HG03342 (cell line): ENCODE measurements around the gene RPL39.
"Not testable (repeated sequence)": the region's sequence is repeated elsewhere in the genome, so short reads cannot be mapped to it uniquely, and the experiment has no call there.

ENCODE experiments used
- ATAC-seq: cut with Tn5 transposase; IDR thresholded peaks from one replicate; pipeline ENCODE4 v1.9.1; 2021; ENCODE audit warnings: mild to moderate bottlenecking, moderate library complexity; ENCODE audit not compliant: unreplicated experiment

RPL39 gene

GRCh38 chrX:119791437-119792231, at the start of gene RPL39:
RPL39 (minus strand) TSS chrX:119791630; CDS start chrX:119791576, 54 bp downstream.
- ATAC-seq: peak; percentile 84

DNA sequence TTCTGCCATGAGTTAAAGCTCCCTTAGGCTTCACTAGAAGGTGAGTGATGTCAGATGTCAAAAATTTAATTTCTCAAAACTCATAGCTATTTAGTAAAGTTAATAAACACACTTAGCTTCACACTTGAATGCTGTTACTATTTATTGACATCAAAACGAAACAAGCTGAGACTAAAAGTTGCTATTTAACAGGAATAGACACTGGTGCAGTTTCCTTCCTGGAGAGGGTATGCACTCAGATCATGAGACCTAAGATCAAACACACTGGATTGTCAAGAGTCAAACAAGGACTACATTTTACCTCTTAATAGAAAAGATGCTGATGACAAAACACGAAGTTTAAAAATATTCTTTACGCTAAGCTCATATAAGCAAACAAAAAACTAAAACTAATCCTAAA, 42.5 kb upstream of the RPL39 start:
- no peak for ATAC-seq

GRCh38 chrX:119828446-119828845, 37.0 kb upstream of the RPL39 start:
- ATAC-seq: no peak

DNA sequence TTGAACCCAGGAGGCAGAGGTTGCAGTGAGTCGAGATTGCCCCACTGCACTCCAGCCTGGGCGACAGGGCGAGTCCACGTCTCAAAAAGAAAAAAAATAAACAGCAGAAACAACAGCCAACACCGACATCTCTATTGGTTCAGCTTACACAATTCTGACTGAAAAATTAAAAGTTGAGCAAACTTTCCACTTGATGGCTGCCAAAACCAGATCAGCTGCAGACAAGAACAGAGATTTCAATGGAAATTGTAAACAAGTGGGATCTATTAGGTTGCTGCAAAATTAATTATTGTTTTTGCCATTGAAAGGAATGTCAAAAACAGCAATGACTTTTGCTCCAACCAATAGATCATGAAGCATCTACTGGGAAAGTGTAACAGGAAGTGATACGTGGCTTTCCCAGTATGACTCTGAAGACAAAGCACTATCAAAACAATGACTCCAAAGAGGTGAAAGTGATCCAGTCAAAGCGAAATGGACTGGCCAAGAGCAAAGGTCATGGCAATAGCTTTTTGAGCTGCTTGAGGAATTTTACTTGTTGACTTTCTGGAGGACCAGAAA, 35.0 kb upstream of the RPL39 start:
- no peak for ATAC-seq

GRCh38 chrX:119824221-119824620, 32.8 kb upstream of the RPL39 start:
- not testable (repeated sequence) for ATAC-seq

- ATAC-seq: peak; percentile 96
These were observed 30.3 kb upstream of the RPL39 start for GRCh38 chrX:119821703-119822102.

DNA sequence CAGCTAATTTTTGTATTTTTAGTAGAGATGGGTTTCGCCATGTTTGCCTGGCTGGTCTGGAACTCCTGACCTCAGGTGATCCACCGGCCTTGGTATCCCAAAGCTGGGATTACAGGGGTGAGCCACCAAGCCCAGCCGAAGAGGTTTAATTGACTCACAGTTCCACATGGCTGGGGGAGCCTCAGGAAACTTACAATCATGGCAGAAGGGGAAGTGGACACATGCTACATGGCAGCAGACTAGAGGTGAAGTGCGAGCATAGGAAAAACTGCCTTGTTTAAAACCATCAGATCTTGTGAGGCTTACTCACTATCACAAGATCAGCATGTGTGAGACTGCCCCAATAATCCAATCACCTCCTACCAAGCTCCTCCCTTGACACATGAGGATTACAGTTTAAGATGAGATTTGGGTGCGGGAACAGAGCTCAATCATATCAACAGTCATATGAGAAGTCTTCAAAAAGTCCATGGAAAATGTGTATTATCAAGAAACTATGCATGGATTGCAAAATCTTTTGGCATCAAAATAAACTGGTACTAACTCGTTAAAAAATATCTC, 25.8 kb upstream of the RPL39 start:
- ATAC-seq: no peak

GRCh38 chrX:119816300-119816699, 24.9 kb upstream of the RPL39 start:
- no peak for ATAC-seq

DNA sequence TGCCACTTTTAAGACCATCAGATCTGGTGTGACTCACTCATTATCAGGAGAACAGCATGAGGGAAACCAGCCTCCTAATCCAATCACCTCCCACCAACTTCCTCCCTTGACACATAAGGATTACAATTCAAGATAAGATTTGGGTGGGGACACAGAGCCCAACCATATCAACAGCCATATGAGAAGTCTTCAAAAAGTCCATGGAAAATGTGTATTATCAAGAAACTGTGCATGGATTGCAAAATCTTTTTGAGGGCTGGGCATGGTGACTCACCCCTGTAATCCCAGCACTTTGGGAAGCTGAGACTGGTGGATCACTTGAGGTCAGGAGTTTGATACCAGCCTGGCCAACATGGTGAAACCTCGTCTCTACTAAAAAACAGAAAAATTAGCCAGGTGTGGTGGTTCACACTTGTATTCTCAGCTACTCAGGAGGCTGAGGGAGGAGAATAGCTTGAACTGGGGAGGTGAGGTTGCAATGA, 17.8 kb upstream of the RPL39 start:
- ATAC-seq: no peak

DNA sequence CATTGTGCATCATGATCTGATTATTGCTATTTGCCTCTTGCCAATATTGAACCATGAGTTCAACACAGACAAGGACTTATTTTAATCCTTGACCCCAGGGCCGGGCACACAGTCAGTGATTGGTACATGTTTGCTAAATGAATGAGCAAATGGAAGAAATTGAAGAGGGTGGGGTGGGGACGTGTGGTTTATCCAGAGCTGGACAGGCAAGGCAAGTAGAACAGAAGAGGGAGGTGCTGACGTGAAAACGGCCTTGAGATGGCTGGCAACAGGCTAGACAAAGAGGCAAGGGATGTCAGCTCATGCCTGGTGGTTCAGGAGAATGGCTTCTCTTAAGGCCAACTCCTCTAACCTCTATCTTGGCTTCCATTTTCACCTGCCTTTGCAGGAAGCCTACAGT, 17.0 kb upstream of the RPL39 start:
- not testable (repeated sequence) for ATAC-seq

- ATAC-seq: no peak
These were observed 11.1 kb upstream of the RPL39 start for GRCh38 chrX:119802546-119802945.

GRCh38 chrX:119801253-119802221, 10.1 kb upstream of the RPL39 start:
- ATAC-seq: no peak

- peak; percentile 21 for ATAC-seq
These were observed 423 bp downstream of the RPL39 start for GRCh38 chrX:119790977-119791436.

GRCh38 chrX:119784747-119785446, 6.5 kb downstream of the RPL39 start:
- ATAC-seq: peak; percentile 79

GRCh38 chrX:119783026-119783425, 8.4 kb downstream of the RPL39 start:
- ATAC-seq: no peak

- ATAC-seq: no peak
These were observed 12.6 kb downstream of the RPL39 start for GRCh38 chrX:119778829-119779228.

GRCh38 chrX:119775517-119776238, 15.8 kb downstream of the RPL39 start:
- peak; percentile 51 for ATAC-seq

DNA sequence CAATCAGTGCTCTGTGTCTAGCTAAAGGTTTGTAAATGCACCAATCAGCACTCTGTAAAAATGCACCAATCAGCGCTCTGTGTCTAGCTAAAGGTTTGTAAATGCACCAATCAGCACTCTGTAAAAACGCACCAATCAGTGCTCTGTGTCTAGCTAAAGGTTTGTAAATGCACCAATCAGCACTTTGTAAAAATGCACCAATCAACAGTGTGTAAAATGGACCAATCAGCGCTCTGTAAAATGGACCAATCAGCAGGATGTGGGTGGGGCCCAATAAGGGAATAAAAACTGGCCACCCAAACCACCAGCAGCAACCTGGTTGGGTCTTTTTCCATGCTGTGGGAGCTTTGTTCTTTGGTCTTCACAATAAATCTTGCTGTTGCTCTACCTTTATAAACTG, 22.0 kb downstream of the RPL39 start:
- ATAC-seq: not testable (repeated sequence)

DNA sequence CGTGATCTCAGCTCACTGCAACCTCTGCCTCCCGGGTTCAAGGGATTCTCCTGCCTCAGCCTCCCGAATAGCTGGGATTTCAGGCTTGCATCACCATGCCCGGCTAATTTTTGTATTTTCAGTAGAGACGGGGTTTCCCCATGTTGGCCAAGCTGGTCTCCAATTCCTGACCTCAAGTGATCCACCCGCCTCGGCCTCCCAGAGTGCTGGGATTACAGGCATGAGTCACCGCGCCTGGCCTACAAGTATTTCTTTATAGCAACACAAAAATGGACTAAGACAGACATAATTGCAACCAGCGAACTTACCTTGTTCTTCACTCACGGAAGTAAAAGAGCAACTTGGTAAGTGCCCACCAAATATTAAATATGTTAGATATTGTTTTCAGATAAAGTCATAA, 23.0 kb downstream of the RPL39 start:
- not testable (repeated sequence) for ATAC-seq
